GM12878 (cell line): ENCODE data around the gene ARHGAP26. TPM values are rescaled to one million over a fixed set of nuclear protein-coding genes. Genes with fewer than 3 reads are reported as not detected.

Experiments used
- CREB1 ChIP-seq: IDR thresholded peaks from 2 replicates; pipeline ENCODE4 v1.6.1; 2012; ENCODE audit warnings: low read depth, mild to moderate bottlenecking, inconsistent platforms
- EED ChIP-seq: sonication (generic); IDR thresholded peaks from 2 replicates; pipeline ENCODE4 v1.6.1; 2016; ENCODE audit warnings: antibody characterized with exemption, low read depth
- ETV6 ChIP-seq, 2 experiments: fragments of 450-650 bp in 1 of 2; IDR thresholded peaks in 1 of 2; conservative IDR thresholded peaks in 1 of 2; 2 replicates each; pipeline ENCODE4 v1.6.1; 2014; ENCODE audit warnings: antibody characterized with exemption in 1 of 2, borderline replicate concordance in 1 of 2, low read depth in 1 of 2, mild to moderate bottlenecking in 1 of 2, moderate library complexity in 1 of 2
- FOXK2 ChIP-seq: fragments of 450-650 bp; IDR thresholded peaks from 2 replicates; pipeline ENCODE4 v1.6.1; 2017; ENCODE audit warnings: mild to moderate bottlenecking, moderate library complexity
- GATAD2B ChIP-seq: fragments of 450-650 bp; conservative IDR thresholded peaks from 2 replicates; pipeline ENCODE4 v1.6.1; 2017; ENCODE audit warnings: low read depth, mild to moderate bottlenecking, moderate library complexity
- KLF5 ChIP-seq: fragments of 450-650 bp; IDR thresholded peaks from 2 replicates; pipeline ENCODE4 v1.6.1; 2014; ENCODE audit warnings: mild to moderate bottlenecking; ENCODE audit not compliant: partially characterized antibody
- MLLT1 ChIP-seq: fragments of 450-650 bp; IDR thresholded peaks from 2 replicates; pipeline ENCODE4 v1.6.1; 2016; ENCODE audit warnings: mild to moderate bottlenecking
- MXI1 ChIP-seq: fragments of 150-350 bp; IDR thresholded peaks from 2 replicates; pipeline ENCODE4 v1.6.1; 2011; ENCODE audit warnings: low read depth, mild to moderate bottlenecking, inconsistent platforms, low read length, improper control_type of control experiment
- POLR2AphosphoS5 ChIP-seq: IDR thresholded peaks from 2 replicates; pipeline ENCODE4 v1.6.1; 2011; ENCODE audit warnings: mild to moderate bottlenecking, low read length, inconsistent platforms
- PRDM15 ChIP-seq: fragments of 450-650 bp; formaldehyde crosslinking; IDR thresholded peaks from 2 replicates; pipeline ENCODE4 v1.4.0; 2020; ENCODE audit warnings: mild to moderate bottlenecking, moderate library complexity
- RAD51 ChIP-seq: fragments of 450-650 bp; IDR thresholded peaks from 2 replicates; pipeline ENCODE4 v1.6.1; 2016; ENCODE audit warnings: moderate library complexity, mild to moderate bottlenecking, inconsistent platforms
- SPI1 ChIP-seq: IDR thresholded peaks from 2 replicates; pipeline ENCODE4 v1.6.1; 2011; ENCODE audit warnings: low read depth, mild to moderate bottlenecking, low read length, moderate library complexity, borderline replicate concordance; ENCODE audit not compliant: insufficient read depth
- SRF ChIP-seq, 2 experiments: IDR thresholded peaks; 2 replicates each; pipeline ENCODE4 v1.6.1; 2011; ENCODE audit warnings: low read depth in 2 of 2, low read length in 2 of 2, mild to moderate bottlenecking in 1 of 2, moderate library complexity in 1 of 2
- ZNF217 ChIP-seq: fragments of 450-650 bp; IDR thresholded peaks from 2 replicates; pipeline ENCODE4 v1.6.1; 2017; ENCODE audit warnings: antibody characterized with exemption, mild to moderate bottlenecking
- polyA plus RNA-seq, 11 experiments: library from polyadenylated mRNA; depleted of rRNA in 4 of 11; unstranded in 6 of 11; stranded (reverse) in 5 of 11; fragments of >200 nt; fragmentation: Nextera tagmentation in 4 of 11; fragmentation: Illumina TruSeq in 1 of 11; extraction: Ambion mirVana in 4 of 11; extraction: Trizol in 1 of 11; gene quantifications; 1 replicate in 1 of 11; 2 replicates in 10 of 11; pipeline versions ENCODE4 v1.2.1 to v1.2.3, GENCODE V29; 2011 to 2016; ENCODE audit warnings: inconsistent platforms in 2 of 11, missing spikeins in 2 of 11, low read depth in 1 of 11
- total RNA-seq, 4 experiments: library from RNA; depleted of rRNA in 3 of 4; stranded (reverse); fragments of >200 nt in 3 of 4; fragmentation: Illumina TruSeq in 1 of 4; extraction: Trizol in 1 of 4; gene quantifications; 2 replicates each; pipeline versions ENCODE4 v1.2.1 to v1.2.3, GENCODE V29; 2013 to 2021
- TF ChIP-seq, protein P1 (sequence below): fragments of 450-650 bp; IDR thresholded peaks from 2 replicates; pipeline ENCODE4 v1.6.1; 2018; ENCODE audit warnings: mild to moderate bottlenecking, low read depth, moderate library complexity; ENCODE audit not compliant: partially characterized antibody
- TF ChIP-seq, protein P2 (sequence below): IDR thresholded peaks from 2 replicates; pipeline ENCODE4 v1.6.1; 2011; ENCODE audit warnings: borderline replicate concordance, low read depth, mild to moderate bottlenecking, moderate library complexity, low read length; ENCODE audit not compliant: insufficient read depth, poor library complexity, severe bottlenecking
- TF ChIP-seq, protein P3 (sequence below): IDR thresholded peaks from 2 replicates; pipeline ENCODE4 v1.6.1; 2011; ENCODE audit warnings: low read depth, mild to moderate bottlenecking, low read length, moderate library complexity, borderline replicate concordance; ENCODE audit errors: extremely low read depth

The ARHGAP26 gene
- total and polyA plus RNA-seq, 10 of the 15 experiments (the other 5 are each of a cell fraction or from before 2014, with no cell fraction given) = 9.4 to 41.5 (median 19.3) TPM

DNA sequence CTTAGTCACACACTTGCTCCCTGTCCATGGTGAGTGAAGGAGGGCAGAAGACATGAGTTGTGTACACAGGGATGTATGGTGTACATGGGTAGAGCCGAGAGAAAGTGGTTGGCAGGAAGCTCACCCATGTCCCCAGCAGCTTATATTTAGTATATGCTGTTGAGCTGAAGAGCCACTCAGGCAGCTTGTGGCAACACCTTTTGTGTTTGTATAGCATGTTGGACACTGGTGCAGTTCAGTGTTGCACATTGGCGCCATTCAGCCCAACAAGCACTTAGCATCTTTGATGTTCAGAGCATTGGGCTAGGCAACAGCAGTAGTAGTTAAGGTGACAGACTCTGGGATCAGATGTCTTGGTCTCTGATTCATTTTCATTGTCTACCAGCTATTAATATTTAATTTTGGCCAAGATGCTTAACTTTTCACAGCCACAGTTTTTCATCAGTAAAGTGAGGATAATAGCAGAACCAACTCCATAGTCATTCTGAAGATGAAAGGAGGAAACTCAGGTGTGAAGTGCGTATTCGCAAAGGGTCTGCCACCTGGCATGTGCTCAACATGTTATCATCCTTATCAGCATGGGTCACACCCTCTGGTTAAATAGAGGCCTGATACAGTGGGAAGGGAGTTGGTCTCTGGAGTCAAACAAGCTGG lies 448.5 kb downstream of the ARHGAP26 start (continued):
- TF ChIP-seq ETV6 (conservative IDR thresholded peaks at IDR 0.05 in 1 of 2, IDR thresholded peaks at IDR 0.05 in 1 of 2; ENCODE audit: borderline replicate concordance in 1 of 2, low read depth in 1 of 2) (no peak), KLF5 (peak; percentile 26), PRDM15 (CRISPR knock-in tag) (peak; percentile 66; the same call in 1 of the 2 replicates), FOXK2 (no peak), EED (no peak), SRF (IDR thresholded peaks at IDR 0.05; ENCODE audit: low read depth in 2 of 2, low read length in 2 of 2) (no peak), CREB1 (no peak), POLR2AphosphoS5 (no peak), RAD51 (no peak), MXI1 (no peak), MLLT1 (no peak), GATAD2B (no peak), ZNF217 (no peak), SPI1 (no peak)
- TF ChIP-seq, protein P1, sequence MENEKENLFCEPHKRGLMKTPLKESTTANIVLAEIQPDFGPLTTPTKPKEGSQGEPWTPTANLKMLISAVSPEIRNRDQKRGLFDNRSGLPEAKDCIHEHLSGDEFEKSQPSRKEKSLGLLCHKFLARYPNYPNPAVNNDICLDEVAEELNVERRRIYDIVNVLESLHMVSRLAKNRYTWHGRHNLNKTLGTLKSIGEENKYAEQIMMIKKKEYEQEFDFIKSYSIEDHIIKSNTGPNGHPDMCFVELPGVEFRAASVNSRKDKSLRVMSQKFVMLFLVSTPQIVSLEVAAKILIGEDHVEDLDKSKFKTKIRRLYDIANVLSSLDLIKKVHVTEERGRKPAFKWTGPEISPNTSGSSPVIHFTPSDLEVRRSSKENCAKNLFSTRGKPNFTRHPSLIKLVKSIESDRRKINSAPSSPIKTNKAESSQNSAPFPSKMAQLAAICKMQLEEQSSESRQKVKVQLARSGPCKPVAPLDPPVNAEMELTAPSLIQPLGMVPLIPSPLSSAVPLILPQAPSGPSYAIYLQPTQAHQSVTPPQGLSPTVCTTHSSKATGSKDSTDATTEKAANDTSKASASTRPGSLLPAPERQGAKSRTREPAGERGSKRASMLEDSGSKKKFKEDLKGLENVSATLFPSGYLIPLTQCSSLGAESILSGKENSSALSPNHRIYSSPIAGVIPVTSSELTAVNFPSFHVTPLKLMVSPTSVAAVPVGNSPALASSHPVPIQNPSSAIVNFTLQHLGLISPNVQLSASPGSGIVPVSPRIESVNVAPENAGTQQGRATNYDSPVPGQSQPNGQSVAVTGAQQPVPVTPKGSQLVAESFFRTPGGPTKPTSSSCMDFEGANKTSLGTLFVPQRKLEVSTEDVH = no peak
- TF ChIP-seq, protein P2, sequence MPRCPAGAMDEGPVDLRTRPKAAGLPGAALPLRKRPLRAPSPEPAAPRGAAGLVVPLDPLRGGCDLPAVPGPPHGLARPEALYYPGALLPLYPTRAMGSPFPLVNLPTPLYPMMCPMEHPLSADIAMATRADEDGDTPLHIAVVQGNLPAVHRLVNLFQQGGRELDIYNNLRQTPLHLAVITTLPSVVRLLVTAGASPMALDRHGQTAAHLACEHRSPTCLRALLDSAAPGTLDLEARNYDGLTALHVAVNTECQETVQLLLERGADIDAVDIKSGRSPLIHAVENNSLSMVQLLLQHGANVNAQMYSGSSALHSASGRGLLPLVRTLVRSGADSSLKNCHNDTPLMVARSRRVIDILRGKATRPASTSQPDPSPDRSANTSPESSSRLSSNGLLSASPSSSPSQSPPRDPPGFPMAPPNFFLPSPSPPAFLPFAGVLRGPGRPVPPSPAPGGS = no peak
- TF ChIP-seq, protein P3, sequence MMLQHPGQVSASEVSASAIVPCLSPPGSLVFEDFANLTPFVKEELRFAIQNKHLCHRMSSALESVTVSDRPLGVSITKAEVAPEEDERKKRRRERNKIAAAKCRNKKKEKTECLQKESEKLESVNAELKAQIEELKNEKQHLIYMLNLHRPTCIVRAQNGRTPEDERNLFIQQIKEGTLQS = no peak
